Activated CD4-positive, alpha-beta memory T cell treated with anti-CD3 and anti-CD28 coated beads, Interleukin-2, amount 10 ng/mL, durations not matched to agents 7 days and 5 days (primary cell): ENCODE results near the gene ZDHHC11B. TPM values are rescaled to one million over a fixed set of nuclear protein-coding genes. Genes with fewer than 3 reads are reported as not detected.
A peak's percentile ranks its signal among the peaks of the same experiment; 100 is the strongest.
"Not testable (repeated sequence)": the region's sequence is repeated elsewhere in the genome, so short reads cannot be mapped to it uniquely, and the experiment has no call there.

Experiments
- CTCF ChIA-PET: fragments of 350-600 bp; sonication (Branson Sonifier 250); formaldehyde crosslinking; loops from one replicate; lab custom pipeline; 2021; ENCODE audit warnings: antibody characterized with exemption, inconsistent platforms; lab: Charles Lee
- POLR2A ChIA-PET: fragments of 350-600 bp; sonication (Branson Sonifier 250); formaldehyde crosslinking; loops from one replicate; lab custom pipeline; 2021; ENCODE audit warnings: antibody characterized with exemption; lab: Charles Lee
- DNase-seq: peaks from one replicate; pipeline ENCODE4 v3.0.0-alpha.2; 2020
- H3K27ac Mint-ChIP-seq: one replicate; pipeline ENCODE4 v1.8.0; 2021; ENCODE audit warnings: mild to moderate bottlenecking, mixed read lengths
- H3K27me3 Mint-ChIP-seq: one replicate; pipeline ENCODE4 v1.8.0; 2021; ENCODE audit warnings: mixed read lengths
- H3K36me3 Mint-ChIP-seq: one replicate; pipeline ENCODE4 v1.8.0; 2021; ENCODE audit warnings: low read depth, mixed read lengths
- H3K4me1 Mint-ChIP-seq: one replicate; pipeline ENCODE4 v1.8.0; 2021; ENCODE audit warnings: mixed read lengths
- H3K4me3 Mint-ChIP-seq: one replicate; pipeline ENCODE4 v1.8.0; 2021; ENCODE audit warnings: mild to moderate bottlenecking, mixed read lengths
- H3K9me3 Mint-ChIP-seq: one replicate; pipeline ENCODE4 v1.8.0; 2021; ENCODE audit warnings: mixed read lengths
- total RNA-seq, 2 experiments: library from RNA; stranded (reverse); gene quantifications; one replicate each; pipeline ENCODE4 v1.2.3, GENCODE V29; 2021

The ZDHHC11B gene
- total RNA-seq, 2 experiments from 2014 or later: not detected

GRCh38 chr5:693271-694041, 91.1 kb downstream of the ZDHHC11B start, which contains the start of gene TPPP:
Gene TPPP (minus strand): TSS chr5:693352. CDS start chr5:678060, 15,292 bp downstream.
- H3K27ac Mint-ChIP-seq, H3K4me3 Mint-ChIP-seq, H3K4me1 Mint-ChIP-seq, CTCF ChIA-PET, H3K27me3 Mint-ChIP-seq, POLR2A ChIA-PET, H3K9me3 Mint-ChIP-seq, H3K36me3 Mint-ChIP-seq: not testable (repeated sequence)
- DNase-seq: peak; percentile 84

DNA sequence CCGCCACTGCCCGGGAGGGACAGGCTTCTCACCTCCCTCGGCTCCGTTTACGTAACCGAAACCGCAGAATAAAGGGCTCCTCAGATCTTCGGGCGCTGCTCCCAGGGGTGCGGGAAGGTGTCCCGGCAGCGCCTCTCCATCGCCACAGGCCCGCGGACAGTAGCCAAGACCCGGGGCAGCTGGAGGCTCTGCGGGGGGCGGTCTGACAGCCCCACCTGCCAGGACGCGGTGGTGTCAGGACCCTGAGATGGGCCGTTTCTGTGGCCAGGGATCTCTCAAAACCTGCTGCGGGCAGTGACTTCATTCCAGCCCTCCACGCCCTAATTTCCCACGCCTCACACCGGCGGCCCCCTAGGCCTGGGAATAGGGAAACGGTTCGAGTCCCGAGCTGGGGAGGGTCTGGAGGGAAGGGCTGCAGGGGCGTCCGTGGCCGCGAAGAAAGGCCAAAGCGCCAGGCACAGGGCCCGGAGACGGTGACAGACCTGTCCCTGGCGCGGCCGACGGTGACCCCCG, 91.9 kb downstream of the ZDHHC11B start:
- peak; percentile 15 for DNase-seq
- H3K4me3 Mint-ChIP-seq, POLR2A ChIA-PET: not testable (repeated sequence)

DNA sequence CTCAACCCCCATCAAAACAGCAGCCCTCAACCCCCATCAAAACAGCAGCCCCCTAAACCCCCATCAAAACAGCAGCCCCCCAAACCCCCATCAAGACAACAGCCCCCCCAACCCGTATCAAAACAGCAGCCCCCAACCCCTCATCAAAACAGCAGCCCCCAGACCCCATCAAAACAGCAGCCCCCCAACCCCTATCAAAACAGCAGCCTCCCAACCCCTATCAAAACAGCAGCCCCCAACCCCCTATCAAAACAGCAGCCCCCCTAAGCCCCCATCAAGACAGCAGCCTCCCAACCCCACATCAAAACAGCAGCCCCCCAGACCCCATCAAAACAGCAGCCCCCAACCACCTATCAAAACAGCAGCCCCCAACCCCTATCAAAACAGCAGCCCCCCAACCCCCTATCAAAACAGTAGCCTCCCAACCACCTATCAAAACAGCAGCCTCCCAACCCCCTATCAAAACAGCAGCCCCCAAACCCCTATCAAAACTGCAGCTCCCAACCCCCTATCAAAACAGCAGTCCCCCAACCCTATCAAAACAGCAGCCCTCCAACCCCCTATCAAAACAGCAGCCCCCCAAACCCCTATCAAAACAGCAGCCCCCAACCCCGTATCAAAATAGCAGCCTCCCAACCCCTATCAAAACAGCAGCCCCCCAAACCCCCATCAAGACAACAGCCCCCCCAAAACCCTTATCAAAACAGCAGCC, 92.6 kb downstream of the ZDHHC11B start:
- Mint-ChIP-seq H3K4me1 (no peaks in the 10 kb centered on the region), H3K27ac (no peak overlapping the region), H3K4me3 (no peak overlapping the region), H3K27me3 (no peaks in the 10 kb centered on the region), H3K9me3 (no peaks in the 10 kb centered on the region), H3K36me3 (no peaks in the 10 kb centered on the region)
- ChIA-PET CTCF (no interaction called here), POLR2A (no interaction called here)
- no peak for DNase-seq

More for the DNA sequence above, 91.9 kb downstream of the ZDHHC11B start:
- H3K4me1 Mint-ChIP-seq, H3K9me3 Mint-ChIP-seq, CTCF ChIA-PET, H3K27me3 Mint-ChIP-seq, H3K36me3 Mint-ChIP-seq, H3K27ac Mint-ChIP-seq: not testable (repeated sequence)

GRCh38 chr5:691049-691448, 93.5 kb downstream of the ZDHHC11B start:
- H3K4me1 Mint-ChIP-seq, H3K27ac Mint-ChIP-seq, H3K36me3 Mint-ChIP-seq, H3K27me3 Mint-ChIP-seq, H3K4me3 Mint-ChIP-seq, POLR2A ChIA-PET, H3K9me3 Mint-ChIP-seq, CTCF ChIA-PET, DNase-seq: not testable (repeated sequence)

DNA sequence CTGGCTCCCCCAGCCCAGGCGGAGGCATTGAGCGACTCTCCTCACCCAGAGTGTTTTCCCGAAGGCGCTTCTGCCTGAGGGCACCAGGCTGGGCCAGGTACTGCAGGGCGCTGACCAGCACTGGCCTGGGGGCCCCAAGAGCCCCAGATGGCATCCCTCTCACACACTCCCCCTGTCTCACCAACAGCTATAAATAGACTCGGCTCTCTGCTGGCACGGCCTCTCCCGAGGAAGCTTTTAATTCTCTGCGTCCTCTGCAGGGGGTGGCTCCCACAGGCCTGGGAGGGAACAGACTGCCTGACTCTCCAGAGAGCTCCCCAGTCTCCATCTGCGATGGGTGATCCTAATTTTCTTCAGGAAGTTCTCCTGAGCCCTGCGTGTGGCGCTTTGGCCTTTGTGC, 94.2 kb downstream of the ZDHHC11B start:
- H3K27ac Mint-ChIP-seq, DNase-seq, POLR2A ChIA-PET, CTCF ChIA-PET, H3K4me1 Mint-ChIP-seq, H3K27me3 Mint-ChIP-seq, H3K4me3 Mint-ChIP-seq, H3K36me3 Mint-ChIP-seq, H3K9me3 Mint-ChIP-seq: not testable (repeated sequence)

DNA sequence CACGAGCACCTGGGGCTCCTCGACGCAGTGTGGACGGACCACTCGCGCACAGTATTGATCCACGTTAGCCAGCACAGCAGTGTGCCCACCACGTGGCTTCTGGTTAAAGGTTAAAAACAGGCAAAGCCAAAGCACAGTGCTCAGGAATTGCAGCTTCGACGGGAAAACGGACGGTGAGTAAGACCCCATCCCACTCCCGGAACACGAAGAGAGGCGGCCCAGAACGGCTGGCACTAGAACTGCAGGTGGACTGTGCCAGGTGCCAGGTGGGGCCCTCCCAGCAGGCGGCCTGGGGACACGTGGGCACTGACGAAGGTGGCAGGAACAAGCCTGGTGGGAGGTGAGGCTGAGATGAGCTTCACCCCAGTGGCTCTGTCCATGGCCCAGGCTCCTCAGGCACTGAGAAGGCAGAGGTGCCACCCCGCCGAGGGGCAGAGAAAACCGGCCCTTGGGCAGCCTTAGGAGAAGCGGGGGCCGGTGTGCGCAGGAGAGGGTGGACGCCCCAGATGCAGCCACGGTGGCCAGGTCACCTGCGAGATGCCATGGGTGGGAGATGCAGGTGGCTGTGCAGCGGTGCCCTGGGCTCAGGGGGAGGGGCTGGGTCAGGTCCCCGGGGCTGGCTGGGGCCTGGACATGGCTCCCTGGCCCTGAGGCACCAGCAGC, 96.0 kb downstream of the ZDHHC11B start:
- H3K27me3 Mint-ChIP-seq, H3K9me3 Mint-ChIP-seq, H3K4me3 Mint-ChIP-seq, POLR2A ChIA-PET, CTCF ChIA-PET, H3K36me3 Mint-ChIP-seq, H3K4me1 Mint-ChIP-seq, H3K27ac Mint-ChIP-seq: not testable (repeated sequence)
- peak; percentile 9 for DNase-seq

DNA sequence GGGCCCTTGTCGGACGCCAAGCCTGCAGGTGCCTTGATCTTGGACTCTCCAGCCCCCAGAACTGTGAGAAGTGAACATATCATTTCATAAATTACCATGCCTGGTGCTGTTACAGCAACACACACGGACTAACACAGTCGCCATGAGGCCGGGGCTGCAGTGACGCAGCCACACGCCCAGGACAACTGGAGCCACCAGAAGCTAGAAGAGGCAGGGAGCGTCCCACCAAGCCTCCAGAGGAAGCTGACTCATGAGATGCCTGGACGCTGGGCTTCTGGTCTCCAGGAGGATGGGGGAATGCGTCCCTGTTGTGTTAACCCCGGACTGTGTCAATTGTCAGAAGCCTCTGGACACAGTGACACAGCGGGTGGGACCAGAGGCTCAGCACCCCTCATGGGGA, 97.6 kb downstream of the ZDHHC11B start:
- H3K36me3 Mint-ChIP-seq, CTCF ChIA-PET, POLR2A ChIA-PET, H3K4me3 Mint-ChIP-seq, H3K27ac Mint-ChIP-seq, H3K27me3 Mint-ChIP-seq, H3K9me3 Mint-ChIP-seq, H3K4me1 Mint-ChIP-seq, DNase-seq: not testable (repeated sequence)

DNA sequence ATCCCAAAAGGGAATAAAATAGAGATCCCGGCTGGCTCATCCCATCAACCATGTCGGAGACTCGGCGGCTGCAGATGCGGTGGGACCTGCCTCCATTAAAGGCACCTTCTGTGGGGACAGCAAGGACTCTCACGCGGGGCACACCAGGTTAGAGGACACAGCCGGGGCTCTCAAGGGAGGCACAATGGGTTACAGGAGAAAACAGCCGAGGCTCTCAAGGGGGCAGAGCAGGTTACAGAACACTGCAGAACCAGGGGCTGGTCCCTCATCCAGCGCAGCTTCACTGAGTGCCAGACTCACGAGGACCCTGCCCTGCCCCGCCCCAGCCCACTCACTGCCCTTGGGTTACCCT, 98.4 kb downstream of the ZDHHC11B start:
- H3K27me3 Mint-ChIP-seq, H3K27ac Mint-ChIP-seq, POLR2A ChIA-PET: not testable (repeated sequence)

DNA sequence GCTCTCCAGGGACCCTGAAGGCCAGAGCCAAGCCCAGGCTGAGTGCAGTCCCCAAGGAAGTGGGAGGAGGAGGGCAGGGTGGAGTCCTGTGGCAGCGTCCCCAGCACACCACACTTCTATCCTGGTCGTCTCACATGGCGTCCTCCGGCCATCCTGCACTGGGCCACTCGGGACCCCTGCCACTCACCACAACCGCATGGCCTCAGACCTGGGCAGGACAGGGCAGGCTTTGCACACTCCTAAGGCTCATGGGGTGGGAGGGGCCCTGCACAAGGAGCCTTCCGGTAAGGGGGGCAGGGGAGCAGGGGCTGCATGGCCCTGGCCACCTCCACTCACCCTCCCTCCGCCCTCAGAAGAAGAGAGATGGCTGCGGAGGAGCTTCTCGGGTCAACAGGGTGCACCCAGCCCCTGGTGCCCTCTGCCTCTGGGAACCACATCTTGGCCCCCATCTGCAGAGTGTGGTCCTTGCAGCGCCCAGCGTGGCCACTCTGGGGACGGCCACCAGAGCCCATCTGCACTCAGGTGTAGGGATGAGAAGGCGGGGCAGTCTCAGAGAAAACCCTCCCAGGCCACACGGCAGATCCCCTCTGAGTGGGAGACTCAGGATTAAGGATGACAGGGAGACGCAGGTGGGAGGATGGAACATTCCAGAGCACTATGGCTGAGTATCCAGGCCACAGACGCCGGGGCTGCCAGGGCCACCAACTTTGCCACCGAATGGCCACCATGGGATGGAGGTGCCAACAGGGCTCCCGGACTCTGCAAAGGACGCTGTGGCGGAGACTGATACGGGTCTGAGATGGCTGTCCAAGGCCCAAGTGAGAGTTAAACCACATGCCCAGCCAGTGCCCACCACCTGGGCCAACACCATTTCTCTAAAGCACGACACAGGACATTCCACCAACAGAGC, 99.0 kb downstream of the ZDHHC11B start:
- H3K27ac Mint-ChIP-seq: no peak overlapping the region
- H3K9me3 Mint-ChIP-seq: no peaks in the 10 kb centered on the region
- ChIA-PET CTCF (no interaction called here), POLR2A (no interaction called here)
- no peaks in the 10 kb centered on the region for H3K36me3 Mint-ChIP-seq
- no peaks in the 10 kb centered on the region for H3K4me1 Mint-ChIP-seq
- H3K4me3 Mint-ChIP-seq: no peak overlapping the region
- DNase-seq: peak; percentile 11
- H3K27me3 Mint-ChIP-seq: no peaks in the 10 kb centered on the region

More for the DNA sequence above, 98.4 kb downstream of the ZDHHC11B start:
- H3K4me1 Mint-ChIP-seq, H3K36me3 Mint-ChIP-seq, CTCF ChIA-PET, H3K4me3 Mint-ChIP-seq, H3K9me3 Mint-ChIP-seq: not testable (repeated sequence)
- DNase-seq: peak; percentile 14

GRCh38 chr5:684751-685216, 99.7 kb downstream of the ZDHHC11B start:
- H3K36me3 Mint-ChIP-seq: no peaks in the 10 kb centered on the region
- no peak overlapping the region for H3K4me3 Mint-ChIP-seq

DNA sequence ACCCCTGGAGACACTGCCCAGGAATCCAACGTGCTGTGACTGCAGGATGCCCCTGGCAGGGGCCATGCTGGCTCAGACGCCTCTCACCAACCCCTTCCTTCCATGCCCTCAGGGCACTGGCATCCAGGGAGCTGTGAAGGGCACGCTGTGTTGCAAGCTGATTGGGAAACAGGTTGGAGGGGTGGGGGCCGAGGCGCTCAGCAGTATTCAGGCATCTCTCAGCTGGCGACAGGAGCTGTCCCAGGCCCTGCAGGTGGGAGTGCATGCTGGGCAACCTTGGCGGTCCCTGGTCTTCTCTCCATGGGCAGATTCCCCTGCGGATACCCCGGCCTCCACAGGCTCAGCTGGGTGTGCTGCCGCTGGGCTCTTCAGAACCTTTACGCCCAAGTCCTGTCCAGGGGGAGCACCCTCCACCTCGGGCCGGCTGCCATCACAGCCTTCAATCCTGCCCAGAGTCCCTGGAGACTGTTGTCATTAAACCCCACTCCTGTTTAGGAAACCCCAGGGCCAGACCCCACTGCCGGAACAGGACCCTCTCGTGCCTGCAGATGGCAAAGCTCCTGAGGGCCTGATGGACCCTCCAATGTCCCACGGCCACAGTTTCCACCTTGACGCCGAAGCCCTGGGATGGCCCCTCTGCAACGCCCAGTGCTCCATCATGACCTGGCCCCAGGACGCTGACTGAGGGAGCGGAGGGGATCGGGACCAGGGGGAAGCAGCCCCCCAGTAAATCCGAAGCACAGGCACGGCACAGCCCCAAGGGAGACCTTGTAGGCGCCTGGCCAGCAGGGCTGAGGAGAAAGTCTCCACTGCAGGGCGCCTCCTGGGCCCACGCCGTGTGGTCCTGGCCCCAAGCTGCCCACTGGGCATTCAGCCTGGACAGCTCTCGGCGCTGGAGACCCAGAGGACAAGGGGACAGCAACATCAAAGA, 100.7 kb downstream of the ZDHHC11B start:
- DNase-seq: peak; percentile 12
- Mint-ChIP-seq H3K4me3 (no peak overlapping the region), H3K9me3 (no peaks in the 10 kb centered on the region), H3K27ac (no peak overlapping the region), H3K4me1 (no peaks in the 10 kb centered on the region), H3K36me3 (no peaks in the 10 kb centered on the region), H3K27me3 (no peaks in the 10 kb centered on the region)
- CTCF ChIA-PET: no interaction called here
- POLR2A ChIA-PET: no interaction called here

More at GRCh38 chr5:684751-685216, 99.7 kb downstream of the ZDHHC11B start:
- Mint-ChIP-seq H3K4me1 (no peaks in the 10 kb centered on the region), H3K27ac (no peak overlapping the region), H3K27me3 (no peaks in the 10 kb centered on the region), H3K9me3 (no peaks in the 10 kb centered on the region)
- CTCF ChIA-PET: no interaction called here
- POLR2A ChIA-PET: no interaction called here
- DNase-seq: no peak
